Transverse colon (tissue), 4 donors: Measurements from ENCODE around the gene CCNH. TPM values are rescaled to one million over a fixed set of nuclear protein-coding genes. Genes with fewer than 3 reads are reported as not detected.

Source experiments
- DNase-seq: peaks from one replicate; pipeline ENCODE4 v3.0.0-alpha.2; 2019
- H3K27ac ChIP-seq, 4 donors: fragments of 200-600 bp; sonication (generic); 2 replicates each; pipeline ENCODE4 v1.5.1; 2016 to 2018; ENCODE audit warnings: inconsistent platforms in 4 of 4
- H3K27me3 ChIP-seq: fragments of 200-600 bp; sonication (generic); 2 replicates; pipeline ENCODE4 v1.5.1; 2017; ENCODE audit warnings: inconsistent platforms
- H3K36me3 ChIP-seq, 4 donors: fragments of 200-600 bp; sonication (generic); 2 replicates each; pipeline ENCODE4 v1.5.1; 2017 to 2019; ENCODE audit warnings: inconsistent platforms in 4 of 4
- H3K4me1 ChIP-seq, 4 donors: fragments of 200-600 bp; sonication (generic); 2 replicates each; pipeline ENCODE4 v1.5.1; 2017 to 2020; ENCODE audit warnings: inconsistent platforms in 4 of 4
- H3K4me3 ChIP-seq, 4 donors: fragments of 200-600 bp; sonication (generic); 1 replicate in 1 of 4; 2 replicates in 3 of 4; pipeline versions ENCODE4 v1.5.1 to v1.6.1; 2017 to 2019; ENCODE audit warnings: inconsistent platforms in 4 of 4
- H3K9me3 ChIP-seq, 2 donors: fragments of 200-600 bp; sonication (generic); 2 replicates each; pipeline ENCODE4 v1.5.1; 2017 to 2019; ENCODE audit warnings: inconsistent platforms in 2 of 2
- CTCF ChIP-seq, 5 experiments: fragments of 200-600 bp in 3 of 5; fragments of 450-650 bp in 2 of 5; sonication (generic) in 3 of 5; IDR thresholded peaks; 1 replicate in 2 of 5; 2 replicates in 3 of 5; pipeline ENCODE4 v1.5.1; 2016 to 2017; ENCODE audit warnings: antibody characterized with exemption in 5 of 5, inconsistent platforms in 3 of 5, mild to moderate bottlenecking in 2 of 5, moderate library complexity in 1 of 5
- EP300 ChIP-seq: sonication (generic); formaldehyde crosslinking; IDR thresholded peaks from one replicate; pipeline ENCODE4 v1.6.1; 2017; ENCODE audit warnings: antibody characterized with exemption, low read depth
- POLR2A ChIP-seq: fragments of 450-650 bp; IDR thresholded peaks from one replicate; pipeline ENCODE4 v1.6.1; 2016; ENCODE audit warnings: antibody characterized with exemption, mild to moderate bottlenecking, moderate library complexity
- POLR2AphosphoS5 ChIP-seq, 3 donors: sonication (generic); formaldehyde crosslinking; IDR thresholded peaks; one replicate each; pipeline ENCODE4 v1.6.1; 2016; ENCODE audit warnings: antibody characterized with exemption in 3 of 3
- WGBS, 2 donors: methylation state at CpG; one replicate each; pipeline ENCODE4 v1.1.5; 2018; ENCODE audit warnings: low coverage in 1 of 2; 5-methylcytosine and 5-hydroxymethylcytosine counted together
- in situ Hi-C, 4 donors: fragments of 200-750 bp; cut with MboI; loops; one replicate each; pipeline versions ENCODE4 v1.15.0 to v1.15.1; 2017; ENCODE audit warnings: low sequenced_read_pairs in 3 of 4, low pct_ligation_motif_present in 1 of 4, low pct_unique_long_range_greater_than_20kb in 1 of 4
- intact Hi-C: fragments of 100-400 bp; cut with DNase I; formaldehyde crosslinking; loops from one replicate; pipeline ENCODE4 v1.15.1; 2023; ENCODE audit warnings: low total_unique reads
- total RNA-seq, 4 donors: library from RNA; depleted of rRNA; stranded (reverse); fragments of >200 nt; gene quantifications; one replicate each; pipeline ENCODE4 v1.1.0, GENCODE V29; 2016

CCNH gene
- total RNA-seq, 4 donors from 2014 or later: 23.9 to 163 (median 68.3) TPM

GRCh38 chr5:87423755-87424154, 11.0 kb upstream of the CCNH start:
- TF ChIP-seq POLR2A: no peak
- TF ChIP-seq EP300: no peak
- no peak for TF ChIP-seq POLR2AphosphoS5 (IDR thresholded peaks at IDR 0.05)
- TF ChIP-seq CTCF (IDR thresholded peaks at IDR 0.05): no peak
- DNase-seq: no peak
- in situ Hi-C loops: loop anchor here in 3 of 4 donors (25.0 kb wide), 3 partner anchors 361 to 1264 kb away; partner anchors contain the start of gene COX7C (in 1 of the 3)
- H3K4me1 ChIP-seq: no peaks in the 10 kb centered on the region
- no peaks in the 10 kb centered on the region for H3K36me3 ChIP-seq
- no peaks in the 10 kb centered on the region for H3K9me3 ChIP-seq
- intact Hi-C loops: no loop called here
- 70 to 88% methylated on average over 1 of the region's 1 CpG for WGBS, 2 donors
- no peak overlapping the region for H3K27ac ChIP-seq
- H3K4me3 ChIP-seq: no peak overlapping the region
- H3K27me3 ChIP-seq: no peaks in the 10 kb centered on the region

GRCh38 chr5:87421307-87421706, 8.6 kb upstream of the CCNH start:
- TF ChIP-seq CTCF (IDR thresholded peaks at IDR 0.05) (no peak), EP300 (no peak), POLR2A (no peak), POLR2AphosphoS5 (IDR thresholded peaks at IDR 0.05) (no peak)
- intact Hi-C loops (no loop called here), in situ Hi-C loops (loop anchor here in 3 of 4 donors (25.0 kb wide), 3 partner anchors 359 to 1266 kb away; partner anchors contain the start of gene COX7C (in 1 of the 3))
- no peak for DNase-seq
- Histone ChIP-seq H3K4me1 (no peaks in the 10 kb centered on the region), H3K36me3 (no peaks in the 10 kb centered on the region), H3K27me3 (no peaks in the 10 kb centered on the region), H3K27ac (no peak overlapping the region), H3K4me3 (no peak overlapping the region), H3K9me3 (no peaks in the 10 kb centered on the region)

- Histone ChIP-seq H3K4me1 (peaks cover 0 to 2% (median 1%) of the 10 kb centered on the region in 4 donors), H3K27me3 (no peaks in the 10 kb centered on the region), H3K27ac (no peak overlapping the region), H3K4me3 (no peak overlapping the region), H3K9me3 (no peaks in the 10 kb centered on the region), H3K36me3 (no peaks in the 10 kb centered on the region)
- no peak for DNase-seq
- in situ Hi-C loops (loop anchor here in 3 of 4 donors (25.0 kb wide), 3 partner anchors 356 to 1269 kb away; partner anchors contain the start of gene COX7C (in 1 of the 3)), intact Hi-C loops (no loop called here)
- TF ChIP-seq CTCF (IDR thresholded peaks at IDR 0.05) (no peak), POLR2A (no peak), EP300 (no peak), POLR2AphosphoS5 (IDR thresholded peaks at IDR 0.05) (no peak)
These were observed 5.8 kb upstream of the CCNH start for GRCh38 chr5:87418506-87418905.

GRCh38 chr5:87413343-87413645, 564 bp upstream of the CCNH start:
- in situ Hi-C loops: loop anchor here in 3 of 4 donors (25.0 kb wide), 3 partner anchors 351 to 1274 kb away; partner anchors contain the start of gene COX7C (in 1 of the 3)
- no peaks in the 10 kb centered on the region for H3K27me3 ChIP-seq
- peaks cover 0 to 31% (median 15%) of the 10 kb centered on the region in 4 donors for H3K4me1 ChIP-seq
- no peak for DNase-seq
- H3K27ac ChIP-seq: peak overlapping the region; percentile 94 to 99 (median 96)
- TF ChIP-seq POLR2A (no peak), EP300 (no peak), POLR2AphosphoS5 (IDR thresholded peaks at IDR 0.05) (no peak), CTCF (IDR thresholded peaks at IDR 0.05) (no peak)
- H3K36me3 ChIP-seq: peaks cover 0 to 10% (median 3%) of the 10 kb centered on the region in 4 donors
- WGBS, 2 donors: 36 to 46% methylated on average over 3 of the region's 3 CpGs
- H3K4me3 ChIP-seq: peak overlapping the region; percentile 43 to 84 (median 63)
- intact Hi-C loops: no loop called here
- no peaks in the 10 kb centered on the region for H3K9me3 ChIP-seq
